ENCODE measurements around the gene LTBP1. TPM values are rescaled to one million over a fixed set of nuclear protein-coding genes. Genes with fewer than 3 reads are reported as not detected.

LTBP1 gene
- total RNA-seq, 3 donors from 2014 or later, result 14.3 to 38.4 (median 33.6) TPM

- no peak for ATAC-seq
- intact Hi-C loops (cut with DNase I, micrococcal nuclease), result no loop called here
- no peak for DNase-seq
- TF ChIP-seq CTCF (IDR thresholded peaks at IDR 0.05), result no peak
- Histone ChIP-seq H3K4me1 (ENCODE audit: low read depth) (no peaks in the 10 kb centered on the region), H3K36me3 (ENCODE audit: low read depth) (no peaks in the 10 kb centered on the region), H3K9me3 (no peaks in the 10 kb centered on the region), H3K4me3 (no peak overlapping the region)
Observed at GRCh38 chr2:33241581-33241980, 294.8 kb downstream of the LTBP1 start.

- H3K4me3 ChIP-seq, result no peak overlapping the region
- no peak for DNase-seq
- no peaks in the 10 kb centered on the region for H3K4me1 ChIP-seq (ENCODE audit: low read depth)
- H3K36me3 ChIP-seq (ENCODE audit: low read depth), result no peaks in the 10 kb centered on the region
- no peak for TF ChIP-seq CTCF (IDR thresholded peaks at IDR 0.05)
- intact Hi-C loops (cut with DNase I, micrococcal nuclease), result no loop called here
- ATAC-seq, result no peak
- H3K9me3 ChIP-seq, result no peaks in the 10 kb centered on the region
Observed at GRCh38 chr2:33242845-33243244, 296.1 kb downstream of the LTBP1 start.

GRCh38 chr2:33246432-33246831 lies 299.7 kb downstream of the LTBP1 start:
- Histone ChIP-seq H3K36me3 (ENCODE audit: low read depth) (no peaks in the 10 kb centered on the region), H3K4me1 (ENCODE audit: low read depth) (no peaks in the 10 kb centered on the region), H3K9me3 (no peaks in the 10 kb centered on the region), H3K4me3 (no peak overlapping the region)
- intact Hi-C loops (cut with DNase I, micrococcal nuclease), result no loop called here
- no peak for TF ChIP-seq CTCF (IDR thresholded peaks at IDR 0.05)
- ATAC-seq (no peak), DNase-seq (no peak)

GRCh38 chr2:33247365-33247764 lies 300.6 kb downstream of the LTBP1 start:
- TF ChIP-seq CTCF (IDR thresholded peaks at IDR 0.05), result no peak
- intact Hi-C loops (cut with DNase I, micrococcal nuclease), result no loop called here
- ATAC-seq (no peak), DNase-seq (no peak)
- H3K36me3 ChIP-seq (ENCODE audit: low read depth), result no peaks in the 10 kb centered on the region
- no peaks in the 10 kb centered on the region for H3K9me3 ChIP-seq
- no peaks in the 10 kb centered on the region for H3K4me1 ChIP-seq (ENCODE audit: low read depth)
- no peak overlapping the region for H3K4me3 ChIP-seq

- Histone ChIP-seq H3K4me1 (ENCODE audit: low read depth) (no peaks in the 10 kb centered on the region), H3K4me3 (no peak overlapping the region), H3K36me3 (ENCODE audit: low read depth) (no peaks in the 10 kb centered on the region), H3K9me3 (no peaks in the 10 kb centered on the region)
- DNase-seq, result no peak
- intact Hi-C loops (cut with DNase I, micrococcal nuclease), result no loop called here
- no peak for ATAC-seq
- TF ChIP-seq CTCF (IDR thresholded peaks at IDR 0.05), result no peak
Observed at GRCh38 chr2:33250417-33251029, 303.8 kb downstream of the LTBP1 start.

Measured in mucosa of descending colon (tissue), 3 donors.